Measurements from ENCODE around the gene ALOX15B. TPM values are rescaled to one million over a fixed set of nuclear protein-coding genes. Genes with fewer than 3 reads are reported as not detected.
A peak's percentile ranks its signal among the peaks of the same experiment; 100 is the strongest.

ALOX15B gene
- total and polyA plus RNA-seq, 2 of the 13 experiments (the other 11 are each of a cell fraction or from before 2014, with no cell fraction given) = not detected

DNA sequence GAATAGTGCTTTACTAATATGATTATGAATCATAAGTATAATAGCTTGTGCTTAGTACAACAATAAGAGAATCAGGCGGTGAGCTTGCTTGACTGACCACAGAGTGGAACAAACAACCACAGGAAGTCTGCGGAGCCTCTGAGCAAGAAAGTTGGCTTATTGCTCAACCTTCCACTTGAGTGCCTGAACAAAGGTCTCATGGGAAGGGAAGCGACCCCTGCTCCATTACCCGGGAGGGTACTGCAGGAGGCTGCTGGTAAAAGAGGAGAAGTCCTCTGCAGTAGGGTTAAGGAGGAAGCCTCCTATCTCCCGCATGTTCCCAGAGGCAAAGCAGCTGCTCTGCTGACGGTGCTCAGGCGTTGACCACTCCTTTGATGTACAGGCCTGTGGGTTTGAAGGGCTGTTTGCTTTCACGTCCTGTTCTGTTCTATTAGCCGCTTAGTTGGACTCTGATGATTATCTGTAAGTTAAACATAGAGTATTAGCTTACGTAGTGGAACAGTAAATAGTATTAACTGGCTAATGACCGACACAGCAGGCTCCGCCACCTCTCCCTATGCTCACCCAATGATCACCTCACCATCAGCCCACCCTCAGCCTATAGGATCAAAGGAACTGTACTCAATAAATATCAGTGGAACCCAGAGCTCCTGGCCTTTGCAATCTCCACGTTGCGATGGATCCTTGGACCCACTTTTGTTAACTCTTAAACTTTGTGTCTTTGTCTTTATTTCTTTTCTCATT lies 17.5 kb downstream of the ALOX15B start (continued):
- TF ChIP-seq E2F1 (CRISPR knock-in tag; IDR thresholded peaks at IDR 0.05) = no peak
- TF ChIP-seq, protein P1, sequence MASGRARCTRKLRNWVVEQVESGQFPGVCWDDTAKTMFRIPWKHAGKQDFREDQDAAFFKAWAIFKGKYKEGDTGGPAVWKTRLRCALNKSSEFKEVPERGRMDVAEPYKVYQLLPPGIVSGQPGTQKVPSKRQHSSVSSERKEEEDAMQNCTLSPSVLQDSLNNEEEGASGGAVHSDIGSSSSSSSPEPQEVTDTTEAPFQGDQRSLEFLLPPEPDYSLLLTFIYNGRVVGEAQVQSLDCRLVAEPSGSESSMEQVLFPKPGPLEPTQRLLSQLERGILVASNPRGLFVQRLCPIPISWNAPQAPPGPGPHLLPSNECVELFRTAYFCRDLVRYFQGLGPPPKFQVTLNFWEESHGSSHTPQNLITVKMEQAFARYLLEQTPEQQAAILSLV (CRISPR knock-in tag; IDR thresholded peaks at IDR 0.05; ENCODE audit: borderline replicate concordance) = peak; percentile 31; the same call in 1 of the 2 replicates
- no peak for TF ChIP-seq ZUFSP (CRISPR knock-in tag; IDR thresholded peaks at IDR 0.05; ENCODE audit: borderline replicate concordance)
- TF ChIP-seq, protein P2, sequence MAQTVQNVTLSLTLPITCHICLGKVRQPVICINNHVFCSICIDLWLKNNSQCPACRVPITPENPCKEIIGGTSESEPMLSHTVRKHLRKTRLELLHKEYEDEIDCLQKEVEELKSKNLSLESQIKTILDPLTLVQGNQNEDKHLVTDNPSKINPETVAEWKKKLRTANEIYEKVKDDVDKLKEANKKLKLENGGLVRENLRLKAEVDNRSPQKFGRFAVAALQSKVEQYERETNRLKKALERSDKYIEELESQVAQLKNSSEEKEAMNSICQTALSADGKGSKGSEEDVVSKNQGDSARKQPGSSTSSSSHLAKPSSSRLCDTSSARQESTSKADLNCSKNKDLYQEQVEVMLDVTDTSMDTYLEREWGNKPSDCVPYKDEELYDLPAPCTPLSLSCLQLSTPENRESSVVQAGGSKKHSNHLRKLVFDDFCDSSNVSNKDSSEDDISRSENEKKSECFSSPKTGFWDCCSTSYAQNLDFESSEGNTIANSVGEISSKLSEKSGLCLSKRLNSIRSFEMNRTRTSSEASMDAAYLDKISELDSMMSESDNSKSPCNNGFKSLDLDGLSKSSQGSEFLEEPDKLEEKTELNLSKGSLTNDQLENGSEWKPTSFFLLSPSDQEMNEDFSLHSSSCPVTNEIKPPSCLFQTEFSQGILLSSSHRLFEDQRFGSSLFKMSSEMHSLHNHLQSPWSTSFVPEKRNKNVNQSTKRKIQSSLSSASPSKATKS (CRISPR knock-in tag; IDR thresholded peaks at IDR 0.05) = peak; percentile 89; the same call in 1 of the 2 replicates
- no peak for TF ChIP-seq SRSF1 (optimal IDR thresholded peaks at IDR 0.05; ENCODE audit: low read depth, low read length)
- peak; percentile 96 for TF ChIP-seq HMG20B (CRISPR knock-in tag; conservative IDR thresholded peaks at IDR 0.05)
- TF ChIP-seq MTF2 (CRISPR knock-in tag; IDR thresholded peaks at IDR 0.05; ENCODE audit: borderline replicate concordance) = no peak
- peak; percentile 78 for TF ChIP-seq HDAC1 (CRISPR knock-in tag; IDR thresholded peaks at IDR 0.05)
- no peak for TF ChIP-seq PLSCR1 (CRISPR knock-in tag; IDR thresholded peaks at IDR 0.05; ENCODE audit: borderline replicate concordance)
- TF ChIP-seq, protein P3, sequence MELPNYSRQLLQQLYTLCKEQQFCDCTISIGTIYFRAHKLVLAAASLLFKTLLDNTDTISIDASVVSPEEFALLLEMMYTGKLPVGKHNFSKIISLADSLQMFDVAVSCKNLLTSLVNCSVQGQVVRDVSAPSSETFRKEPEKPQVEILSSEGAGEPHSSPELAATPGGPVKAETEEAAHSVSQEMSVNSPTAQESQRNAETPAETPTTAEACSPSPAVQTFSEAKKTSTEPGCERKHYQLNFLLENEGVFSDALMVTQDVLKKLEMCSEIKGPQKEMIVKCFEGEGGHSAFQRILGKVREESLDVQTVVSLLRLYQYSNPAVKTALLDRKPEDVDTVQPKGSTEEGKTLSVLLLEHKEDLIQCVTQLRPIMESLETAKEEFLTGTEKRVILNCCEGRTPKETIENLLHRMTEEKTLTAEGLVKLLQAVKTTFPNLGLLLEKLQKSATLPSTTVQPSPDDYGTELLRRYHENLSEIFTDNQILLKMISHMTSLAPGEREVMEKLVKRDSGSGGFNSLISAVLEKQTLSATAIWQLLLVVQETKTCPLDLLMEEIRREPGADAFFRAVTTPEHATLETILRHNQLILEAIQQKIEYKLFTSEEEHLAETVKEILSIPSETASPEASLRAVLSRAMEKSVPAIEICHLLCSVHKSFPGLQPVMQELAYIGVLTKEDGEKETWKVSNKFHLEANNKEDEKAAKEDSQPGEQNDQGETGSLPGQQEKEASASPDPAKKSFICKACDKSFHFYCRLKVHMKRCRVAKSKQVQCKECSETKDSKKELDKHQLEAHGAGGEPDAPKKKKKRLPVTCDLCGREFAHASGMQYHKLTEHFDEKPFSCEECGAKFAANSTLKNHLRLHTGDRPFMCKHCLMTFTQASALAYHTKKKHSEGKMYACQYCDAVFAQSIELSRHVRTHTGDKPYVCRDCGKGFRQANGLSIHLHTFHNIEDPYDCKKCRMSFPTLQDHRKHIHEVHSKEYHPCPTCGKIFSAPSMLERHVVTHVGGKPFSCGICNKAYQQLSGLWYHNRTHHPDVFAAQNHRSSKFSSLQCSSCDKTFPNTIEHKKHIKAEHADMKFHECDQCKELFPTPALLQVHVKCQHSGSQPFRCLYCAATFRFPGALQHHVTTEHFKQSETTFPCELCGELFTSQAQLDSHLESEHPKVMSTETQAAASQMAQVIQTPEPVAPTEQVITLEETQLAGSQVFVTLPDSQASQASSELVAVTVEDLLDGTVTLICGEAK (IDR thresholded peaks at IDR 0.05) = no peak
- TF ChIP-seq, protein P3 (CRISPR knock-in tag; IDR thresholded peaks at IDR 0.05) = peak; percentile 41; the same call in 1 of the 2 replicates
